K562 (cell line): ENCODE data around the gene DEDD2. TPM values are rescaled to one million over a fixed set of nuclear protein-coding genes. Genes with fewer than 3 reads are reported as not detected.

Experiments
- ATAC-seq: fragments of 200-7000 bp; cut with Tn5 transposase; 3 replicates; pipeline ENCODE4 v1.9.1; 2020; ENCODE audit warnings: moderate library complexity
- BruUV-seq: library from RNA; stranded (reverse); fragments of 400-500 nt; replicated peaks from 2 replicates; lab custom pipeline; 2021; lab: Mats Ljungman, UMichigan
- CTCF ChIA-PET: fragments of 300-600 bp; formaldehyde crosslinking; extraction: SDS; loops from one replicate; lab custom pipeline; 2021; ENCODE audit warnings: low intra/inter-chr PET ratio; lab: Yijun Ruan, JAX
- POLR2A ChIA-PET: fragments of 300-600, 350-650 bp; sonication (Branson Sonifier 250); formaldehyde crosslinking; extraction: SDS; loops from one replicate; lab custom pipeline; 2021; ENCODE audit warnings: antibody characterized with exemption, inconsistent platforms; lab: Yijun Ruan, JAX
- DNase-seq, 4 experiments: peaks; one replicate each; pipeline versions ENCODE4 v3.0.0 to v3.0.0-alpha.2; 2011 to 2018; ENCODE audit warnings: low spot score in 3 of 4, mixed read lengths in 3 of 4; ENCODE audit errors: extremely low read depth in 1 of 4
- FAIRE-seq: peaks from 2 replicates; lab custom pipeline; 2011; peaks lifted over from hg19 to GRCh38; lab: Jason Lieb, UNC
- H2AFZ ChIP-seq: 2 replicates; pipeline ENCODE4 v1.6.0; 2011; ENCODE audit warnings: low read depth, low read length, control low read depth, inconsistent platforms
- H3K27ac ChIP-seq: fragments of 200-600 bp; 3 replicates; pipeline ENCODE4 v1.8.0; 2011; ENCODE audit warnings: low read depth, mild to moderate bottlenecking, control low read depth, inconsistent platforms, low read length, moderate library complexity, mixed read lengths; ENCODE audit errors: extremely low read depth
- H3K27me3 ChIP-seq, 2 experiments: fragments of 300-600 bp in 1 of 2; 2 replicates in 1 of 2; 3 replicates in 1 of 2; pipeline versions ENCODE4 v1.6.0 to v1.8.0; 2011; ENCODE audit warnings: inconsistent platforms in 2 of 2, low read length in 2 of 2, mild to moderate bottlenecking in 1 of 2, mixed read lengths in 1 of 2, moderate library complexity in 1 of 2; ENCODE audit not compliant: control insufficient read depth in 2 of 2, insufficient read depth in 2 of 2
- H3K36me3 ChIP-seq: fragments of 300-600 bp; 3 replicates; pipeline ENCODE4 v1.8.0; 2011; ENCODE audit warnings: mild to moderate bottlenecking, low read length, inconsistent platforms; ENCODE audit not compliant: control insufficient read depth, insufficient read depth
- H3K4me1 ChIP-seq, 2 experiments: fragments of 200-600 bp in 1 of 2; replicated peaks in 1 of 2; 2 replicates in 1 of 2; 3 replicates in 1 of 2; pipeline versions ENCODE4 v1.5.1 to v1.8.0; 2011; ENCODE audit warnings: inconsistent platforms in 2 of 2, low read length in 2 of 2, mild to moderate bottlenecking in 1 of 2, mixed read lengths in 1 of 2, moderate library complexity in 1 of 2; ENCODE audit not compliant: control insufficient read depth in 2 of 2, insufficient read depth in 2 of 2
- H3K4me2 ChIP-seq: 2 replicates; pipeline ENCODE4 v1.6.1; 2011; ENCODE audit warnings: low read length, control low read depth, inconsistent platforms, mixed read lengths; ENCODE audit not compliant: insufficient read depth
- H3K4me3 ChIP-seq: fragments of 200-600 bp; sonication (generic), shearing (Covaris generic); 2 replicates; pipeline ENCODE4 v1.5.1; 2016; ENCODE audit warnings: control low read depth, inconsistent platforms
- H3K79me2 ChIP-seq: fragments of 200-600 bp; 3 replicates; pipeline ENCODE4 v1.8.0; 2011; ENCODE audit warnings: low read length, inconsistent platforms; ENCODE audit not compliant: control insufficient read depth, insufficient read depth
- H3K9ac ChIP-seq, 2 experiments: 2 replicates each; pipeline versions ENCODE4 v1.6.0 to v1.6.1; 2011; ENCODE audit warnings: low read depth in 2 of 2, low read length in 2 of 2, control low read depth in 1 of 2, inconsistent platforms in 1 of 2, mild to moderate bottlenecking in 1 of 2, mixed read lengths in 1 of 2; ENCODE audit not compliant: insufficient read depth in 1 of 2
- H3K9me1 ChIP-seq: one replicate; pipeline ENCODE4 v1.6.0; 2011; ENCODE audit warnings: inconsistent platforms, mild to moderate bottlenecking, low read length, moderate library complexity; ENCODE audit not compliant: control insufficient read depth, insufficient read depth
- H3K9me3 ChIP-seq: replicated peaks from 2 replicates; pipeline ENCODE4 v1.5.1; 2011; ENCODE audit warnings: low read depth, low read length, inconsistent platforms; ENCODE audit not compliant: control insufficient read depth, insufficient read depth
- H4K20me1 ChIP-seq: replicated peaks from 2 replicates; pipeline ENCODE4 v1.6.1; 2011; ENCODE audit warnings: low read length, inconsistent platforms, mixed read lengths; ENCODE audit not compliant: control insufficient read depth, insufficient read depth
- JUND ChIP-seq, 2 experiments: IDR thresholded peaks; 2 replicates in 1 of 2; 3 replicates in 1 of 2; pipeline ENCODE4 v1.6.1; 2011; ENCODE audit warnings: borderline replicate concordance in 2 of 2, low read depth in 2 of 2, low read length in 2 of 2, improper control_type of control experiment in 1 of 2, missing biosample characterization in 1 of 2, missing genetic modification characterization in 1 of 2, missing genetic modification reagents in 1 of 2
- RBFOX2 ChIP-seq: fragments of 200-400 bp; formaldehyde crosslinking; IDR thresholded peaks from 2 replicates; pipeline ENCODE4 v1.6.1; 2017; ENCODE audit warnings: low read depth, mild to moderate bottlenecking, low read length, moderate library complexity
- SMAD2 ChIP-seq: fragments of 150-350 bp; IDR thresholded peaks from 2 replicates; pipeline ENCODE4 v1.6.1; 2014; ENCODE audit warnings: low read depth, mild to moderate bottlenecking, low read length
- STAT5B ChIP-seq: fragments of 250-450 bp; sonication (Bioruptor Pico); IDR thresholded peaks from 2 replicates; pipeline ENCODE4 v1.8.0; 2021; ENCODE audit warnings: mild to moderate bottlenecking, inconsistent platforms
- TBL1XR1 ChIP-seq, 2 experiments: IDR thresholded peaks; 2 replicates each; pipeline ENCODE4 v1.6.1; 2012; ENCODE audit warnings: improper control_type of control experiment in 2 of 2, low read length in 2 of 2, mild to moderate bottlenecking in 1 of 2
- TSC22D4 ChIP-seq: fragments of 450-650 bp; IDR thresholded peaks from 2 replicates; pipeline ENCODE4 v1.6.1; 2016; ENCODE audit warnings: missing genetic modification characterization, missing biosample characterization, control low read depth
- ZBTB7A ChIP-seq: IDR thresholded peaks from 2 replicates; pipeline ENCODE4 v1.6.1; 2011; ENCODE audit warnings: low read depth, mild to moderate bottlenecking, low read length, moderate library complexity, borderline replicate concordance; ENCODE audit not compliant: control insufficient read depth
- ZNF146 ChIP-seq: IDR thresholded peaks from one replicate; pipeline ENCODE4 v1.6.1; 2018; ENCODE audit warnings: missing compliant biosample characterization; ENCODE audit not compliant: unreplicated experiment
- WGBS: fragments of 100-300 bp; shearing (Covaris generic); methylation state at CpG from one replicate; pipeline ENCODE4 v1.1.6; 2016; ENCODE audit warnings: low coverage, mixed read lengths; ENCODE audit not compliant: insufficient coverage; ENCODE audit errors: missing lambda C conversion rate; 5-methylcytosine and 5-hydroxymethylcytosine counted together
- in situ Hi-C: fragments of 300-500 bp; cut with MboI; formaldehyde crosslinking; loops from 4 replicates; pipeline ENCODE4 v1.15.0; 2018; ENCODE audit warnings: inconsistent platforms, mixed read lengths
- intact Hi-C: fragments of 100-400 bp; cut with micrococcal nuclease; formaldehyde crosslinking; loops from 2 replicates; pipeline ENCODE4 v1.14.2; 2022
- polyA plus RNA-seq, 8 experiments: library from polyadenylated mRNA; depleted of rRNA in 4 of 8; stranded (reverse) in 5 of 8; unstranded in 3 of 8; fragments of >200 nt; fragmentation: Nextera tagmentation in 2 of 8; fragmentation: Illumina TruSeq in 1 of 8; extraction: Ambion mirVana in 2 of 8; extraction: Trizol in 1 of 8; gene quantifications; 2 replicates each; pipeline versions ENCODE4 v1.2.1 to v1.2.3, GENCODE V29; 2011 to 2014; ENCODE audit warnings: inconsistent platforms in 1 of 8, missing spikeins in 1 of 8
- total RNA-seq, 7 experiments: library from RNA; depleted of rRNA in 6 of 7; stranded (reverse); fragments of >200 nt in 6 of 7; fragmentation: Illumina TruSeq in 2 of 7; extraction: Trizol in 2 of 7; gene quantifications; 2 replicates each; pipeline versions ENCODE4 v1.2.1 to v1.2.3, GENCODE V29; 2011 to 2021; ENCODE audit warnings: low replicate concordance in 1 of 7

Gene DEDD2
- total and polyA plus RNA-seq, 9 of the 15 experiments (the other 6 are each of a cell fraction or from before 2014, with no cell fraction given), result 4.3 to 43.0 (median 29.2) TPM

DNA sequence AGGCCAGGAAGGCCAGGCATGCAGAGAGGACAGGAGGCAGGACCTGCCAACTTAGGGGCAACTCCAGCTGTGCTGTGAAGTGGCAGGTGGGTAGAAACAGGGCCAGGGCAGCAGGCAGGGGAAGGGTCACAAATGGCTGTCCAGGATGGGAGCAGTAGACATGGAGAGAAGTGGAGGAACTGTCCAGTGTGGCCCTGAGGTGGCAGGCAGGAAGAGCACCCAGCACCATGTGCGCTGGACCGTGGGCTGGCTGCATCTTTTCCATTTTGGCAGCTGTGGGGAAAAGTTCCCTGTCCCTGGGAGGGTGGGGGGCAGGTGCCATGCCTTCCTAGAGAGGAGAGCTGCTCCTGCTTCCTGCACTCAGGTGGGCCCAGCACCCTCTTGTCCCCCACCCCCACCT is 13.8 kb downstream of the DEDD2 start:
- POLR2A ChIA-PET, result interaction anchor here (0.6 kb wide), 1 partner anchor 13 kb away, joined by 3 read pairs; no protein-coding TSS in a partner anchor

DNA sequence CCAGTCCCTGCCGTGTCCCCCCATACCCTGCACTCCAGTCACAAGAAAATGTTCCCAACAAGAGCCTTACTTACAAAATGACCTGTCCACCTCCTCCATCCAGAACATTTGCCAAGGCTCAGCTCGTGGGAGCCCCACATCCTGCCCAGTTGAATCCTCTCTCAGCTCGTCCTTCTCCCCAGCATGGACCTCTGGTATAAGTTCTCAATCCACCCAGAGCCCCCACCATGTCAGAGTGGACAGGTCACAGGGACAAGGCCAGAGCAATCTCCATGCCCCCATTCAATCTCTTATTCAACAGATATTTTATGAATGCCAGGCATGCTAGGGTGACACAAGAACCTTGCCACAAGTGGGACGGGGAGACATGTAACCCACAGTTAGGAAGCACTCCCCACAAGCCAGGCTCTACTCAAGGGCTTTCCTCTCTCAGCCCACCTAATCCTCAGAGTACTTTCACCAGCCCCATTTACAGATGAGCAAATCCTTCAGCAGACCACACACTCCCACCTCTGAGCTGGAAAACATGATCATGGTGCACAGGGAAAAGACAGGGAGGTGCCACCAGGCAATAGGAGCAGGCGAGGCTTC is 15.1 kb downstream of the DEDD2 start:
- intact Hi-C loops, result no loop called here
- no peak overlapping the region for H3K27ac ChIP-seq
- no peaks in the 10 kb centered on the region; a peak in 1 of 5 replicates for H3K27me3 ChIP-seq
- H3K9me3 ChIP-seq, result no peaks in the 10 kb centered on the region
- TF ChIP-seq STAT5B (CRISPR knock-in tag) (no peak), ZNF146 (CRISPR knock-in tag) (no peak), ZBTB7A (no peak), TBL1XR1 (IDR thresholded peaks at IDR 0.05; ENCODE audit: low read length in 2 of 2) (no peak), TSC22D4 (tag) (no peak)
- TF ChIP-seq, all 486 proteins: peak for 0
- ChIA-PET CTCF (no interaction called here), POLR2A (interaction anchor here (0.5 to 1.7 kb wide), 4 partner anchors 12 to 194 kb away, joined by 3 to 4 read pairs (median 4); no protein-coding TSS in a partner anchor)
- no peak overlapping the region; a peak in 1 of 4 replicates for H3K9ac ChIP-seq
- no TSS peak for BruUV-seq
- FAIRE-seq, result no peak
- peaks cover 4% of the 10 kb centered on the region for H3K9me1 ChIP-seq
- in situ Hi-C loops, result no loop called here
- H4K20me1 ChIP-seq, result peaks cover 24% of the 10 kb centered on the region; the same call in 1 of the 2 replicates
- ATAC-seq, result no peak
- H3K36me3 ChIP-seq, result peaks cover 92% of the 10 kb centered on the region
- peaks cover 79% of the 10 kb centered on the region for H3K79me2 ChIP-seq
- H3K4me2 ChIP-seq, result no peak overlapping the region
- H3K4me1 ChIP-seq, result peaks cover 41 to 45% of the 10 kb centered on the region in 2 experiments
- WGBS, result 88% methylated on average over 5 of the region's 5 CpGs
- H3K4me3 ChIP-seq, result no peak overlapping the region
- no peak overlapping the region for H2AFZ ChIP-seq
- no peak for DNase-seq

More for the DNA sequence above, 13.8 kb downstream of the DEDD2 start:
- intact Hi-C loops, result no loop called here
- peaks cover 95% of the 10 kb centered on the region for H3K36me3 ChIP-seq
- in situ Hi-C loops, result no loop called here
- WGBS, result 100% methylated on average over 2 of the region's 2 CpGs
- no peak for ATAC-seq
- no peak overlapping the region for H3K4me3 ChIP-seq
- CTCF ChIA-PET, result no interaction called here
- peak overlapping the region in 1 of 2 experiments; percentile 56; a peak in 2 of 4 replicates for H3K9ac ChIP-seq
- H3K27ac ChIP-seq, result no peak overlapping the region
- H3K27me3 ChIP-seq, result no peaks in the 10 kb centered on the region; a peak in 1 of 5 replicates
- peaks cover 50 to 51% of the 10 kb centered on the region in 2 experiments for H3K4me1 ChIP-seq
- no peaks in the 10 kb centered on the region for H3K9me3 ChIP-seq
- FAIRE-seq, result no peak
- no peak overlapping the region for H3K4me2 ChIP-seq
- H3K9me1 ChIP-seq, result peaks cover 4% of the 10 kb centered on the region
- no peak for DNase-seq
- no TSS peak for BruUV-seq
- peaks cover 83% of the 10 kb centered on the region for H3K79me2 ChIP-seq
- peaks cover 22% of the 10 kb centered on the region; the same call in 1 of the 2 replicates for H4K20me1 ChIP-seq
- H2AFZ ChIP-seq, result no peak overlapping the region
- TF ChIP-seq JUND (IDR thresholded peaks at IDR 0.05; ENCODE audit: borderline replicate concordance, low read depth, low read length), result no peak
- no peak for TF ChIP-seq JUND (tag; IDR thresholded peaks at IDR 0.05; ENCODE audit: borderline replicate concordance, low read depth, low read length)
- no peak for TF ChIP-seq SMAD2
- peak; percentile 25; the same call in 1 of the 2 replicates for TF ChIP-seq RBFOX2
